Mucosa of descending colon (tissue), 3 donors: ENCODE measurements around the gene MTX2. TPM values are rescaled to one million over a fixed set of nuclear protein-coding genes. Genes with fewer than 3 reads are reported as not detected.

Source experiments
- ATAC-seq: fragments of 200-7000 bp; cut with Tn5 transposase; one replicate; pipeline ENCODE4 v1.9.1; 2020; ENCODE audit warnings: mild to moderate bottlenecking, moderate library complexity
- DNase-seq, 3 donors: peaks; one replicate each; pipeline ENCODE4 v3.0.0-alpha.2; 2020
- H3K36me3 ChIP-seq: fragments of 200-600 bp; one replicate; pipeline ENCODE4 v1.8.0; 2021; ENCODE audit warnings: low read depth, mild to moderate bottlenecking
- H3K4me1 ChIP-seq: fragments of 200-600 bp; one replicate; pipeline ENCODE4 v1.8.0; 2021; ENCODE audit warnings: low read depth, mild to moderate bottlenecking
- H3K4me3 ChIP-seq: fragments of 200-600 bp; one replicate; pipeline ENCODE4 v1.8.0; 2021; ENCODE audit warnings: mild to moderate bottlenecking
- H3K9me3 ChIP-seq: fragments of 200-600 bp; one replicate; pipeline ENCODE4 v1.8.0; 2021; ENCODE audit warnings: mild to moderate bottlenecking
- CTCF ChIP-seq: fragments of 200-600 bp; IDR thresholded peaks from one replicate; pipeline ENCODE4 v1.8.0; 2022; ENCODE audit warnings: antibody characterized with exemption, mild to moderate bottlenecking
- intact Hi-C, 2 donors: fragments of 100-400 bp; cut with DNase I in 1 of 2; cut with micrococcal nuclease in 1 of 2; formaldehyde crosslinking; loops; one replicate each; pipeline versions ENCODE4 v1.11.0 to v1.11.1; 2022; cut with DNase I, micrococcal nuclease
- total RNA-seq, 3 donors: library from RNA; stranded (reverse); fragmentation: NEBNext Ultra II Directional in 2 of 3; extraction: Animal tissue kit (Norgen Biotek cat#: 25700) in 2 of 3; gene quantifications; one replicate each; pipeline versions ENCODE4 v1.2.1 to v1.2.4, GENCODE V29; 2021 to 2023
- donor health status: DM: no; HTN: no; CAD: no; lungs with moderate emphysema.
- donor health status: DM: no; HTN: no; CAD: no.
- donor health status: DM: no; HTN: yes; CAD: no.

MTX2 gene
- total RNA-seq, 3 donors from 2014 or later: 27.5 to 29.9 (median 29.8) TPM

GRCh38 chr2:176325732-176326131, 56.5 kb downstream of the MTX2 start:
- no peak for TF ChIP-seq CTCF
- peak; percentile 65 for ATAC-seq
- H3K4me1 ChIP-seq: no peaks in the 10 kb centered on the region
- no peaks in the 10 kb centered on the region for H3K9me3 ChIP-seq
- no peak overlapping the region for H3K4me3 ChIP-seq
- intact Hi-C loops: no loop called here
- no peak for DNase-seq
- no peaks in the 10 kb centered on the region for H3K36me3 ChIP-seq

- H3K9me3 ChIP-seq: no peaks in the 10 kb centered on the region
- no peak for TF ChIP-seq CTCF
- no peaks in the 10 kb centered on the region for H3K36me3 ChIP-seq
- intact Hi-C loops: no loop called here
- ATAC-seq (no peak), DNase-seq (no peak)
- H3K4me1 ChIP-seq: no peaks in the 10 kb centered on the region
- H3K4me3 ChIP-seq: no peak overlapping the region
Observed at GRCh38 chr2:176328149-176328548, 58.9 kb downstream of the MTX2 start.

GRCh38 chr2:176330612-176331011, 61.4 kb downstream of the MTX2 start:
- no peak for DNase-seq
- no peak for TF ChIP-seq CTCF
- H3K4me1 ChIP-seq: no peaks in the 10 kb centered on the region
- no peaks in the 10 kb centered on the region for H3K9me3 ChIP-seq
- intact Hi-C loops: no loop called here
- no peaks in the 10 kb centered on the region for H3K36me3 ChIP-seq
- ATAC-seq: no peak
- no peak overlapping the region for H3K4me3 ChIP-seq

- no peak overlapping the region for H3K4me3 ChIP-seq
- DNase-seq: no peak
- H3K4me1 ChIP-seq: no peaks in the 10 kb centered on the region
- no peak for TF ChIP-seq CTCF
- no peaks in the 10 kb centered on the region for H3K9me3 ChIP-seq
- intact Hi-C loops: no loop called here
- H3K36me3 ChIP-seq: no peaks in the 10 kb centered on the region
- ATAC-seq: no peak
Observed at GRCh38 chr2:176331646-176332045, 62.4 kb downstream of the MTX2 start.

GRCh38 chr2:176334729-176335128, 65.5 kb downstream of the MTX2 start:
- ATAC-seq: no peak
- Histone ChIP-seq H3K9me3 (no peaks in the 10 kb centered on the region), H3K4me1 (no peaks in the 10 kb centered on the region), H3K4me3 (no peak overlapping the region), H3K36me3 (no peaks in the 10 kb centered on the region)
- intact Hi-C loops: no loop called here
- DNase-seq: no peak
- TF ChIP-seq CTCF: no peak

GRCh38 chr2:176338395-176338794, 69.2 kb downstream of the MTX2 start:
- DNase-seq (no peak), ATAC-seq (no peak)
- Histone ChIP-seq H3K36me3 (no peaks in the 10 kb centered on the region), H3K4me3 (no peak overlapping the region), H3K9me3 (no peaks in the 10 kb centered on the region), H3K4me1 (no peaks in the 10 kb centered on the region)
- intact Hi-C loops: no loop called here
- no peak for TF ChIP-seq CTCF
